GM12874 (cell line): Measurements from ENCODE around the gene PKHD1.

Experiments
- CTCF ChIP-seq: IDR thresholded peaks from 2 replicates; pipeline ENCODE4 v1.5.1; 2011; ENCODE audit warnings: low read depth, mild to moderate bottlenecking, control low read depth, low read length, moderate library complexity; ENCODE audit not compliant: insufficient read depth

The PKHD1 gene

DNA sequence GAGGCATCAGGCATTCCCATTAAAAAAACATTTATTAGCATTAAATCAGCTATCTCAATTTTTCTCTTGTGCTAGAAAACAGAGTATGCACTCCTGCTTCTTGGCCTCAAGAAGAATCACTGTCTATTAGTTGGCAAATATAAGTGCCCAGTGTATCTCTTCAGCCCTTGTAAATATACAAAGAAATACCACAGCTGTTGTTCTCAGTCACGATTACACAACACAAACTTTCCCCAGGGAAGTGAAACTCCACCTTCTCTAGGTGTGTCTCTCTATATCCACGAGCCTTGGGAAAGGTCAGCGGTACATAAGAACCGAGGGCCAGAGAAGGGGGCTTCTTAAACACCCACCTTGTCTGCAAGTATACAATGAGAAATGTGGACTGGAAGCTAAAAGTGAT lies 194.7 kb downstream of the PKHD1 start:
- no peak for TF ChIP-seq CTCF

DNA sequence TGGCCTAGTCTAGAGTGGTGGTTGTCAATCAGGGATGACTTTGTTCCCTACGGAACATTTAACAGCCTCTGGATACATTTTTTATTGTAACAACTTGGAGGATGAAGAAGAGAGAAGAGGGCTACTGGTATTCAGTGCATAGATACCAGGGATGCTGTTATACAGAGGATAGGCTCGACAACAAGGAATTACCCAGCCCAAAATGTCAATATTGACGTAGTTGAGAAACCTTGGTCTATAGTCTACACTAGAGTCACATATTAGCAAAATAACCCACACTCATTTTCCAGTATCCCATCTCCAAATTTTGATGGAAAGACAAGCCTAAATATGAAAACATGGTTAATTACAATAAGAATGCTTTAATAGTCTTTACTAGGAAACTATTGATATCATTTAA lies 195.1 kb downstream of the PKHD1 start:
- TF ChIP-seq CTCF, result no peak

DNA sequence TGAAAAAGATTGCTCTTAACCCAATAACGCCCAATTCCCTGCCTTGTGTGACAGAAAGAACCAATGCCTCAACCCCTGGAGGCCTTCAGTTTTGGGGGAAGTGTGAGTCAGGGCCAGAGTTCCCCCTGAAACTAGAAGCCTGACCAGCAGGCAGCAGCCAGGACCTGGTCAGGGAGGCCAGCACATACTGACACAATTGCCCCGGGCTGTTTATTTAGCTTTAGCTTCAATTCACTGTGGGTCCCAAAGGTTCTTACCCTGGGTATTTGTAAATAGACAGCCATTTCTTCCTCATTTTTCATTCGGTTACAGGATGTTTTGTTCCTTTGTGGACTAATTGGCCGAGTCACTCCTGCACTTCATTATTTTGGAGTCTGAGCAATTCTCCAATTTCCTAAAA lies 195.6 kb downstream of the PKHD1 start:
- TF ChIP-seq CTCF, result no peak

GRCh38 chr6:51887859-51888258 lies 199.6 kb downstream of the PKHD1 start:
- TF ChIP-seq CTCF, result no peak

- no peak for TF ChIP-seq CTCF
These were observed 201.5 kb downstream of the PKHD1 start for GRCh38 chr6:51885957-51886356.

GRCh38 chr6:51868591-51869355 lies 218.6 kb downstream of the PKHD1 start:
- no peak for TF ChIP-seq CTCF

DNA sequence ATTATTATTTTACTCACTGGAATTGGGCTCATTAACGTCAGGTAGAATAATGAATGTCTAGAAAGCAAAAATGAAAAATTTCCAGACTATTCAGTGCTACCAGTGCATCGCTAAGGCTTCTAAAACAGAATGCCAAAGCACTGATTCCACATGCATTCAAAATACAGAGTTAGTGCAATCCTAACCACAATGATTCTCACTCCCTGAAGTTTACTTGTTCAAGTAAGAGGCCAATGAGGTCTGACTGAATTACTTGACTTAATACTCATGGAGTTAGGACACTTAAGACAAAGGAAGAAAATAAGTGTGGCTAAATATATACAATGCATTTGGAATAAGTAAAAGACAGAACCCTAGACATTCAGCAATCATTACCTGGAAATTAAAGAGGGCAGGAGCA lies 220.5 kb downstream of the PKHD1 start:
- TF ChIP-seq CTCF, result no peak
